K562 (cell line): Measurements from ENCODE around the gene MGST2.

Experiments used
- MXI1 ChIP-seq: IDR thresholded peaks from 2 replicates; pipeline ENCODE4 v1.6.1; 2011; ENCODE audit warnings: low read depth, mild to moderate bottlenecking, improper control_type of control experiment, low read length
- NCOA4 ChIP-seq: fragments of 450-650 bp; IDR thresholded peaks from 2 replicates; pipeline ENCODE4 v1.6.1; 2018; ENCODE audit warnings: mild to moderate bottlenecking; ENCODE audit not compliant: partially characterized antibody
- SP1 ChIP-seq: sonication (generic); formaldehyde crosslinking; IDR thresholded peaks from 2 replicates; pipeline ENCODE4 v1.8.1; 2022; ENCODE audit warnings: mild to moderate bottlenecking, missing genetic modification reagents
- TBL1XR1 ChIP-seq, 2 experiments: IDR thresholded peaks; 2 replicates each; pipeline ENCODE4 v1.6.1; 2012; ENCODE audit warnings: improper control_type of control experiment in 2 of 2, low read length in 2 of 2, mild to moderate bottlenecking in 1 of 2

- TF ChIP-seq NCOA4 = no peak
- TF ChIP-seq TBL1XR1 (IDR thresholded peaks at IDR 0.05; ENCODE audit: low read length in 2 of 2) = peak in 1 of 2 experiments; percentile 51; a peak in 1 of 4 replicates
- TF ChIP-seq SP1 (CRISPR knock-in tag) = no peak
- no peak for TF ChIP-seq MXI1
Observed at GRCh38 chr4:139666735-139667281, 1.2 kb downstream of the MGST2 start.
